ENCODE results near the gene KIAA1671.

The KIAA1671 gene

DNA sequence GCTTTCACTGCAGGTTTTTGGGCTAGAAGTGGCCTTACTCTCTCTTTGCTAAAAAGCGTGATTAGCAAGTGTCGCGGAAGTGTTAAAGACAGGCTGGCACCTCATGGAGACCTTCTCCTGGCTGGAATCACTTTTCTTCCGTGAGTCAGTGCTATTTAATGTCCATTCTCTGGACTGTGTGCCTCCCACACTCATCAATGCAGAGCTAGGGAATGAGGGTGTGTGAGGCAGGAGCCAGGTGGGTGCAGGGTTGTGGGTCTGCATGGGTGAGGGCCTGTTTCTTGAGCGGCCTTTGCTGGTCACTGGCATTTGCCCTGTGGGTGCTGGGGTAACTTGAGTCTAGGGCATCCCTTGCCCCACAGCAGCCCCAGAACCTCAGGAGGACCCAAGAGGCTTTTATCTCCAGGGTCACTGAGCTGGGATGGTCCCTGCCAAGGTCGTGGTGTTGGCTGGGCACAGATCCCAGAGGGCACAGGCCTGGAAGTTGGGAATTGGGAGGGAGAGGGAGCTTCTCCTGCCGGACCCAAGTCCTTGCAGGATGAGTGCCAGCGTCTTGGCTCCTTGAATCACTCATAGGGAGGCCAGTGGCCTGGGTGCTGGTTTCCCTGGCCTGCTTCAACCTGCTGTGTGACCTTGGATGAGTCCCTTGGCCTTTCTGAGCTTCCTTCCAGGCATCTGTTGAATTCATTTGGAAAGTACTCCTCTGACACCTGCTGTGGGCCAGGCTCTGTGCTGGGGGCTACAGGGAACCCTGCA, 30.0 kb downstream of the KIAA1671 start:
- no peak for DNase-seq

- DNase-seq, result no peak
Measured at GRCh38 chr22:24983151-24983550, 30.6 kb downstream of the KIAA1671 start.

GRCh38 chr22:24984122-24984521, 31.6 kb downstream of the KIAA1671 start:
- DNase-seq, result no peak

DNA sequence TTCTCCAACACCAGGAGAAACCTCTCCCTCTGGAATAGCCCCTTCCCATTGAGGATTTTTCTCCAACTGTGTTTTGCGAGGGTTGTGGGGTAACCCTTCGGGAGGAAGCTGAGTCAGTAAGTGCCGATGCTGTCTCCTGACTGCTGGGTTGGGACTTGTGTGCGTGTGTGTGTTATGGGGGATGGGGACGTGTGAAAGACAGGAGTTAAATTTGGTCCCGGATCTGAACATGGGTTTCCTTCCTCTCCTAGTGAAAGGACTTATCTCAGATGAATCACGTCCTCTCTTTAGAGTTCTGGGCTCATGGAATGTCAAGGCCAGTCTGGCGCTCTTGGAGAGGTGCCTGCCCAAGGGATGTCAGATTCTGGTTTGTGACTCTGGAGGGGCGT, 33.3 kb downstream of the KIAA1671 start:
- DNase-seq, result no peak

- DNase-seq, result no peak
Measured at GRCh38 chr22:24986816-24987215, 34.3 kb downstream of the KIAA1671 start.

DNA sequence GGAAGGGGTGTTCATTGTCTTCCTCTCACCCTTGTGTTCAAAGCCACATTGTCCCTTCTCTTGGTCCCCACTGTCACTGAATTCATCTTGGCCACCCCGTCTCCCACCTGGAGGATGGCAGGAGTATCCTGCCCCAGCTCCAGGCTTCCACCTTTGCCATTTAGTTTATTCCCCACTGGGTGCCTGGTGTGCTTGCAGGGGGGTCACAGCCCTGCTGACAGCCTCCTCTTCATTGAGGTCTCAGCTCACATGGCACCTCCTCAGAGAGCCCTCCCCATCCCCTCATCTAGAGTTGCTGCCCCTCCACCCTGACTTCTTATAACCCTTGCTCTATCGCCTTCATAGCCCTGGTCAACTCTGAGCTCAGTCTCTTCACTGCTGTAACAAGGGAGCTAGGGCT, 36.6 kb downstream of the KIAA1671 start:
- no peak for DNase-seq

DNA sequence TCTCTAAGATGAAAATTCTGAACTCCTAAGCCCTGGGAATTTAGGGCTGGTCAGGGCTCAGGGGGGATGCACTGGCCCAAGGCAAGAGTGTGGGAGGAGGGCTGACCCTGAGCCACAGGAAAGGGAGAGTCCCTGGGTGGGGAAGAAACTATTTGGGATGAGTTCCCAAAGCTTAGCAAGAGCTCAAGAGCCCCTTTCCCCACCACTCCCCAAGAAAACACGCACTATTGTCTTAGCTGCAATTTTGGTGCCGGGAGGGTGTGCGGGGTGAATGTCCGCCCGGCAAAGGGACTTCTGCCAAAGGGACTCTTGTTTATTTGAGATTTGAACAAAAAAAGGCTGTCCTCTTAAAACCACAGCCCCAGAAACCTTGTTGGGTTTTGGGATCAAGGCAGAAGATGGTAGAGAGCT, 37.0 kb downstream of the KIAA1671 start:
- no peak for DNase-seq

DNA sequence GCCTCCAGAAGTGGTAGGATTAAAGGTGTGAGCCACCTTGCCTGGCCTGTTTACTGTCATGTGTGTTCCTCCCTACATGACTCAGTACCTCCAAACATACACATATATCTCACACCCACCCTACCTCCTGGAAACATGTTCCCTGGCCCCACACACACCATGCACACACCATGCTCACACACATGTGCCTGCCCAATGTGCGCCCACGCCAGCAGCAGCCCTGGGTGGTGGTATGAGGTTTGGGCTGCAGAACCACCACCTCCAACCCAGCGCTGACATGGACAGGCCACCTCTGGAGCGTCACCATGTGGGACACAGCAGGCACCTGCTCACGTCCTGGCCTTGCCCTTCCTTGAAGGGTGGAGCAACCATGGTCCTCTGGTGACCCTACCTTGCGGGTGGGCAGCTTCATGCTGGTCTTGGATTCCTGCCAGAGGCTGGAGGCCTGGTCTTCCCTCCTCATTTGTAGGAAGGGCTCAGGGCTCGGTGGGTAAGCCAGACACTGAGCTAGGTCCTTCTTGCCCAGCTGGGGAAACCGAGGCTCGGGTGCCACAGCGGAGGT, 37.9 kb downstream of the KIAA1671 start:
- DNase-seq, result no peak

DNA sequence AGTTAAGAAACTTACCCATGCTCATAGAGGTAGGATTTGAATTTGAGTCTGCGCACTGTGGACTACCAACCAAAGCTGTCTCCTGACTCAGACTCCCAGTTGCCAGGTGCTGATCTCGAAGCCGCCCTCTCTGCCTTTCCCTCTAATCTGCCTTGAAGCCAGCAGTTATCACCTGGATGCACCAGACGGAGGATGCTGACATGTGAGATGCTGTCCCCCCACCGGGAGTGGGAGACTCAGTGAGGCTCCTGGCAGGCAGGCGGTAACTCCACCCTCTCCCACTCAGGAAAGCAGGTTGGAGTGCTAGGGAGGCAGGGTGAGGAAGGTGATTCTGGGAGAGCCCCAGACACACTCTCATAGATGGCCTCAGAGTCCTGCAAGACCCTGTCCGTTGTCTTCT, 40.4 kb downstream of the KIAA1671 start:
- no peak for DNase-seq

- no peak for DNase-seq
Measured at GRCh38 chr22:24994070-24994763, 41.7 kb downstream of the KIAA1671 start.

- DNase-seq, result no peak
Measured at GRCh38 chr22:24995649-24996180, 43.2 kb downstream of the KIAA1671 start.

- DNase-seq, result peak in 1 of 2 experiments; percentile 8
Measured at GRCh38 chr22:24996420-24996952, 44.0 kb downstream of the KIAA1671 start.

DNA sequence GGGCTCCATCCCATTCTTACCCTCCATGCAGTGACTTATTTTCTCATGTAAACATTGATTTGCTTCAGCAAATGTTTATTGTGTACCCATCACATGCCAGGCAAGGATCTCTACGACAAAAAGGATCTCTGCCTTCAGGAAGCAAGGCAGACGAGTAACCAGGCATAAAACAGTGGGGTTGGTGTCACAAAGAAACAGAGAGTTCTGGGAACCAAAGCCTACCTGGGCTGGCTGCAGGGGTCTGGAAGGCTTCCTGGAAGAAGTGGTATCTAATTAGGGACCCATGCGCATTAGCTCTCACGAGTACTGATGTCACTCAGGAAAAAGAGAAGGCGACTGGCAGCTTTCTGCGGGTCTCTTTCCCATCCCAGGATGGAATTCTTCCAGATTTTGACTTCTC, 44.5 kb downstream of the KIAA1671 start:
- no peak for DNase-seq

- DNase-seq, result no peak
Measured at GRCh38 chr22:25000686-25001085, 48.2 kb downstream of the KIAA1671 start.

- DNase-seq, result no peak
Measured at GRCh38 chr22:25002241-25002985, 49.9 kb downstream of the KIAA1671 start.

- no peak for DNase-seq
Measured at GRCh38 chr22:25006354-25006753, 53.8 kb downstream of the KIAA1671 start.

DNA sequence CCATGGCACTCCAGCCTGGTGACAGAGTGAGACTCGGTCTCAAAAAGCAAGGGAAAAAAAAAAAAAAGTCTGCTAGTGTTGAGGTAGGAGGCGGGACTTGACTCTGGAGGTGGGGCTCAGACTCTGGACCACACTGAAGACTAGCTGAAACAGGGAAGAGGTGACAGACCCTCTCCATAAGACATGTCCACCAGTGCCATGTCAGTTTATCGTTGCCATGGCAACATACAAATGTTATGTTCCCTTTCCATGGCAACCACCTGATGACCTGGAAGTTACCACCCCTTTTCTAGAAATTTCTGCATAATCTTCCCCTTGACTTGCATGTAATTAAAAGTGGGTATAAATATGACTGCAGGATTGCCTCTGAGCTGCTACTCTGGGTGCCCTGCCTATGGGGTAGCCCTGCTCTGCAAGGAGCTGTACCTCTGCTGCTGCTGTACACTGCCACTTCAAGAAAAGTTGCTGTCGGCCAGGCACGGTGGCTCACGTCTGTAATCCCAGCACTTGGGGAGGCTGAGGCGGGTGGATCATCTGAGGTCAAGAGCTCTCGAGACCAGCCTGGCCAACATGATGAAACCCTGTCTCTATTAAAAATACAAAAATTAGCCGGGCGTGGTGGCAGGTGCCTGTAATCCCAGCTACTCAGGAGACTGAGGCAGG, 55.1 kb downstream of the KIAA1671 start:
- DNase-seq, result no peak

DNA sequence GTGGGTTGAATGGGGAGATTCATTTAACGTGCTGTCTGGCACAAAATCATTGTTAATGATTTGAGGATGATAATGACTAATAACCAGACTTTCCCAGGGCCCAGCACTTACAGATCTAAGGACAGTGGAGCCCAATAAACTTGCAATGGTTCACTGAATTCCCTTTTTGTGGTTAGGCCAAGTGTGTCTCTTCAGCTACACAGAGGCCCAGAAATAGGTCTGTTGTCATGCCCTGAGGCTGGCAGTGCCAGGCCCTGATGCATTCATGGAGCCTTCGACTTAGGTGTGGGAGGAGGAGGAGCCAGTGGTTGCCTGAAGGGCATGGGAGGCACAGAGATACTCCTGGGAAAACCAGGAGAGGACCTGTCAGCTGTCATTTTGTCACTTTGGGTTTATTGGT, 56.1 kb downstream of the KIAA1671 start:
- no peak for DNase-seq

DNA sequence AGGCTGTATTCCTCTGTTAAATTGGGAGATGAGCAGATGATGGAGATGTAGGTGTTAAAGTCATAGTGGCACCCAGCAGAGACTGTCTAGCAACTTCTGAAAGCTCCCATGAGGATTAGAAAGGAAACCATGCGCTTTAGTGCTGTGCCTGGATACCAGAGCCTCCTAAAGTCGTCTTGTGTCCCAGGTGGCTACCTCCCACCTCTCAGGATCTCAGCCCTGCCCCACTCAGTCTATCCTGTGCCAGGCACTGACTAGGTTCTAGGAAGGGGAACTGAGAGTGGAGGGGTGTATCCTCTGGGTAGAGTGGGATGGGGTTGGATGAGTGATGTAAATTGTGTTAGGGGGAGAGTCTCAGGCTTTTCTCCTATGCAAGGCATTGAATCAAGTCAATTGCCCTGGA, 60.2 kb downstream of the KIAA1671 start:
- no peak for DNase-seq

DNA sequence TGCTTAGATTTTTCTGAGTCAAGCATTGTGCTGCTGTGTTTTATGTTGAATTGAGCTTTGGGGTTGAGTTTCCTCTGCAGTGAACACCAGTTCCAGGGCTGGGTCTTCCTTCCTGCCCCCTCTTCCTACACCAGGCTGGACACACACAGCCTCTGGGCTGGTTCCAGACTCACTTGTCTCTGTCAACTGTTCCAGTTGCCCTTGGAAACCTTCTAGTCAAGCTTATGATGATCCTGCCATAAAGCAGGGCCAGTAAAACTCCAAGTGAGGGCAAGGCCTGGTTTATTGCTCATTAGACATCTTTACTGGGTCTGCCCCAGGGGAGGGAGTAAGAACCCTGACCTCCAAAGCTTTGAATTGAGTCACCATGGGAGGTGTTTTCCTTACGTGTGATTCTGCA, 61.1 kb downstream of the KIAA1671 start:
- no peak for DNase-seq

- DNase-seq, result no peak
Measured at GRCh38 chr22:25014896-25015755, 62.6 kb downstream of the KIAA1671 start.

Data from NCI-H2081 (cell line).